GM23248 (cell line): ENCODE data around the gene MRPL17. TPM values are rescaled to one million over a fixed set of nuclear protein-coding genes. Genes with fewer than 3 reads are reported as not detected.

Experiments used
- DNase-seq: peaks from one replicate; pipeline ENCODE4 v3.0.0-alpha.2; 2015
- H2AFZ ChIP-seq: fragments of 200-600 bp; sonication (generic); 2 replicates; pipeline ENCODE4 v1.6.1; 2016; ENCODE audit warnings: antibody characterized with exemption
- H3F3A ChIP-seq: fragments of 200-600 bp; sonication (generic); 2 replicates; pipeline ENCODE4 v1.6.1; 2016; ENCODE audit warnings: mild to moderate bottlenecking, antibody characterized with exemption, mixed run types; ENCODE audit not compliant: insufficient read depth
- H3K27ac ChIP-seq: fragments of 200-600 bp; sonication (generic); 2 replicates; pipeline ENCODE4 v1.5.1; 2016; ENCODE audit warnings: mild to moderate bottlenecking
- H3K27me3 ChIP-seq: fragments of 200-600 bp; sonication (generic); replicated peaks from 2 replicates; pipeline ENCODE4 v1.6.1; 2016; ENCODE audit warnings: mild to moderate bottlenecking; ENCODE audit not compliant: insufficient read depth
- H3K36me3 ChIP-seq: fragments of 200-600 bp; sonication (generic); 2 replicates; pipeline ENCODE4 v1.6.1; 2016; ENCODE audit warnings: low read depth, mild to moderate bottlenecking
- H3K4me1 ChIP-seq: fragments of 200-600 bp; sonication (generic); 2 replicates; pipeline ENCODE4 v1.6.1; 2016; ENCODE audit warnings: mild to moderate bottlenecking; ENCODE audit not compliant: insufficient read depth
- H3K4me2 ChIP-seq: fragments of 200-600 bp; sonication (generic); one replicate; pipeline ENCODE4 v1.6.1; 2016; ENCODE audit warnings: mild to moderate bottlenecking; ENCODE audit not compliant: unreplicated experiment
- H3K4me3 ChIP-seq: fragments of 200-600 bp; sonication (generic); 2 replicates; pipeline ENCODE4 v1.5.1; 2016; ENCODE audit warnings: mild to moderate bottlenecking
- H3K79me2 ChIP-seq: fragments of 200-600 bp; sonication (generic); 2 replicates; pipeline ENCODE4 v1.6.1; 2016; ENCODE audit warnings: mild to moderate bottlenecking; ENCODE audit not compliant: insufficient read depth
- H3K9ac ChIP-seq: fragments of 200-600 bp; sonication (generic); 2 replicates; pipeline ENCODE4 v1.6.1; 2016; ENCODE audit warnings: mild to moderate bottlenecking
- H3K9me2 ChIP-seq: fragments of 200-600 bp; sonication (generic); 2 replicates; pipeline ENCODE4 v1.6.1; 2016; ENCODE audit warnings: mixed run types, mild to moderate bottlenecking, moderate library complexity; ENCODE audit not compliant: insufficient read depth
- H3K9me3 ChIP-seq: fragments of 200-600 bp; sonication (generic); one replicate; pipeline ENCODE4 v1.6.1; 2017; ENCODE audit warnings: low read depth
- H4K20me1 ChIP-seq: fragments of 200-600 bp; sonication (generic); 2 replicates; pipeline ENCODE4 v1.6.0; 2016; ENCODE audit not compliant: insufficient read depth
- EZH2 ChIP-seq: fragments of 200-600 bp; sonication (generic); IDR thresholded peaks from 2 replicates; pipeline ENCODE4 v1.6.1; 2018; ENCODE audit warnings: antibody characterized with exemption, mild to moderate bottlenecking; ENCODE audit not compliant: insufficient read depth, poor library complexity, severe bottlenecking
- EZH2phosphoT487 ChIP-seq: fragments of 200-600 bp; sonication (generic); IDR thresholded peaks from 2 replicates; pipeline ENCODE4 v1.6.1; 2018; ENCODE audit warnings: antibody characterized with exemption, moderate library complexity, mild to moderate bottlenecking, low read depth; ENCODE audit not compliant: insufficient read depth
- WGBS, 2 experiments: methylation state at CpG; one replicate each; pipeline ENCODE4 v1.1.6; 2015 to 2017; ENCODE audit warnings: low lambda C conversion rate in 2 of 2, low coverage in 1 of 2; ENCODE audit errors: missing lambda C conversion rate in 2 of 2; 5-methylcytosine and 5-hydroxymethylcytosine counted together
- in situ Hi-C: fragments of 300-500 bp; cut with MboI; formaldehyde crosslinking; loops from 2 replicates; pipeline ENCODE4 v1.15.0; 2020
- polyA plus RNA-seq: library from polyadenylated mRNA; unstranded; fragments of >200 nt; fragmentation: Nextera tagmentation; extraction: Ambion mirVana; gene quantifications from 2 replicates; pipeline ENCODE4 v1.2.1, GENCODE V29; 2016
- total RNA-seq: library from RNA; depleted of rRNA; stranded (reverse); fragments of >200 nt; shearing (Covaris generic); gene quantifications from 2 replicates; pipeline ENCODE4 v1.2.3, GENCODE V29; 2014

Gene MRPL17
- total and polyA plus RNA-seq, 2 experiments from 2014 or later: 53.5 to 107 TPM

GRCh38 chr11:6657346-6657745 is 25.8 kb downstream of the MRPL17 start:
- Histone ChIP-seq H3K36me3 (no peaks in the 10 kb centered on the region), H3K27me3 (0 out of 2 replicates have a peak, but pooled peaks cover 4% of the 10 kb centered on the region), H3K4me1 (no peaks in the 10 kb centered on the region), H3K4me2 (no peak overlapping the region), H3K27ac (no peak overlapping the region), H3K4me3 (no peak overlapping the region), H3K9me3 (no peaks in the 10 kb centered on the region), H4K20me1 (no peaks in the 10 kb centered on the region), H3K9me2 (no peaks in the 10 kb centered on the region), H3F3A (peaks cover 15% of the 10 kb centered on the region), H3K9ac (no peak overlapping the region), H2AFZ (no peak overlapping the region), H3K79me2 (no peaks in the 10 kb centered on the region)
- WGBS, 2 experiments: 10 to 21% methylated on average over 1 of the region's 1 CpG
- in situ Hi-C loops: no loop called here
- peak; percentile 52 for DNase-seq
- TF ChIP-seq EZH2 (no peak), EZH2phosphoT487 (no peak)

- Histone ChIP-seq H3K36me3 (no peaks in the 10 kb centered on the region), H3K9me3 (no peaks in the 10 kb centered on the region), H3K79me2 (no peaks in the 10 kb centered on the region), H3K27ac (no peak overlapping the region), H4K20me1 (no peaks in the 10 kb centered on the region), H3K4me2 (no peak overlapping the region), H3F3A (peaks cover 15% of the 10 kb centered on the region), H2AFZ (no peak overlapping the region), H3K9ac (no peak overlapping the region), H3K4me3 (no peak overlapping the region), H3K9me2 (no peaks in the 10 kb centered on the region), H3K4me1 (no peaks in the 10 kb centered on the region), H3K27me3 (0 out of 2 replicates have a peak, but pooled peaks cover 4% of the 10 kb centered on the region)
- no peak for DNase-seq
- WGBS, 2 experiments: 78 to 79% methylated on average over 5 of the region's 5 CpGs
- TF ChIP-seq EZH2 (no peak), EZH2phosphoT487 (no peak)
- in situ Hi-C loops: no loop called here
These were observed 26.2 kb downstream of the MRPL17 start for GRCh38 chr11:6656936-6657335.

GRCh38 chr11:6656584-6656915 is 26.6 kb downstream of the MRPL17 start:
- TF ChIP-seq EZH2phosphoT487 (no peak), EZH2 (no peak)
- in situ Hi-C loops: no loop called here
- Histone ChIP-seq H3K36me3 (no peaks in the 10 kb centered on the region), H3K4me1 (no peaks in the 10 kb centered on the region), H3K79me2 (no peaks in the 10 kb centered on the region), H2AFZ (peak overlapping the region; percentile 68), H3K4me2 (no peak overlapping the region), H3K27me3 (0 out of 2 replicates have a peak, but pooled peaks cover 4% of the 10 kb centered on the region), H3K4me3 (no peak overlapping the region), H3K9me3 (no peaks in the 10 kb centered on the region), H3K9ac (no peak overlapping the region), H3K9me2 (no peaks in the 10 kb centered on the region), H3F3A (peaks cover 15% of the 10 kb centered on the region), H3K27ac (no peak overlapping the region), H4K20me1 (no peaks in the 10 kb centered on the region)
- no peak for DNase-seq
- WGBS, 2 experiments: 70 to 74% methylated on average over 4 of the region's 4 CpGs

- no peaks in the 10 kb centered on the region for H4K20me1 ChIP-seq
- H3K4me2 ChIP-seq: no peak within 1 kb of the TSS
- no peaks in the 10 kb centered on the region for H3K36me3 ChIP-seq
- peak within 1 kb of the TSS; percentile 61 for H3K4me3 ChIP-seq
- in situ Hi-C loops: no loop called here
- 13 to 38% methylated on average over 12 to 46 of the region's 56 CpGs for WGBS, 2 experiments
- H2AFZ ChIP-seq: peak within 1 kb of the TSS; percentile 68
- no peaks in the 10 kb centered on the region for H3K9me3 ChIP-seq
- DNase-seq: peak; percentile 39
- TF ChIP-seq EZH2phosphoT487 (no peak), EZH2 (no peak)
- no peaks in the 10 kb centered on the region for H3K4me1 ChIP-seq
- H3K9me2 ChIP-seq: no peaks in the 10 kb centered on the region
- H3K27me3 ChIP-seq: 0 out of 2 replicates have a peak, but pooled peaks cover 4% of the 10 kb centered on the region
- no peak within 1 kb of the TSS for H3K27ac ChIP-seq
- H3K79me2 ChIP-seq: no peaks in the 10 kb centered on the region
- peak within 1 kb of the TSS; percentile 40; the same call in 1 of the 2 replicates for H3K9ac ChIP-seq
- peaks cover 15% of the 10 kb centered on the region for H3F3A ChIP-seq
These were observed 27.2 kb downstream of the MRPL17 start, which contains the start of gene DCHS1 for GRCh38 chr11:6655790-6656583. Gene DCHS1, minus strand, starts transcription at chr11:6655809. Its CDS starts 14,196 bp downstream, at chr11:6641613.
